ENCODE results near the gene RCAN2.
"Not testable (repeated sequence)": the region's sequence is repeated elsewhere in the genome, so short reads cannot be mapped to it uniquely, and the experiment has no call there.

Gene RCAN2

GRCh38 chr6:46393161-46393939, 97.9 kb downstream of the RCAN2 start:
- Histone ChIP-seq H3K4me1 (ENCODE audit: control insufficient read depth in 1 of 2, insufficient read depth in 1 of 2, low read depth in 1 of 2, low read length in 1 of 2) (no peaks in the 10 kb centered on the region), H3K36me3 (no peaks in the 10 kb centered on the region)
- no peak for TF ChIP-seq CTCF (IDR thresholded peaks at IDR 0.05)

GRCh38 chr6:46392294-46392693, 99.0 kb downstream of the RCAN2 start:
- Histone ChIP-seq H3K9me3 (no peaks in the 10 kb centered on the region), H3K4me1 (ENCODE audit: control insufficient read depth in 1 of 2, insufficient read depth in 1 of 2, low read depth in 1 of 2, low read length in 1 of 2) (no peaks in the 10 kb centered on the region), H3K27ac (no peak overlapping the region), H3K36me3 (no peaks in the 10 kb centered on the region), H3K4me3 (ENCODE audit: low read depth in 1 of 2, low read length in 1 of 2) (no peak overlapping the region), H3K27me3 (no peaks in the 10 kb centered on the region)
- no peak for TF ChIP-seq CTCF (IDR thresholded peaks at IDR 0.05)

More at GRCh38 chr6:46393161-46393939, 97.9 kb downstream of the RCAN2 start:
- H3K27me3 ChIP-seq: no peaks in the 10 kb centered on the region
- no peaks in the 10 kb centered on the region for H3K9me3 ChIP-seq
- no peak overlapping the region for H3K4me3 ChIP-seq (ENCODE audit: low read depth in 1 of 2, low read length in 1 of 2)
- H3K27ac ChIP-seq: no peak overlapping the region

- no peaks in the 10 kb centered on the region for H3K4me1 ChIP-seq (ENCODE audit: control insufficient read depth in 1 of 2, insufficient read depth in 1 of 2, low read depth in 1 of 2, low read length in 1 of 2)
- no peak for TF ChIP-seq CTCF (IDR thresholded peaks at IDR 0.05)
- no peaks in the 10 kb centered on the region for H3K27me3 ChIP-seq
- H3K4me3 ChIP-seq (ENCODE audit: low read depth in 1 of 2, low read length in 1 of 2): no peak overlapping the region
- no peak overlapping the region for H3K27ac ChIP-seq
- no peaks in the 10 kb centered on the region for H3K9me3 ChIP-seq
- H3K36me3 ChIP-seq: no peaks in the 10 kb centered on the region
Observed at GRCh38 chr6:46390153-46390876, 100.9 kb downstream of the RCAN2 start.

GRCh38 chr6:46387728-46388127, 103.5 kb downstream of the RCAN2 start:
- H3K4me3 ChIP-seq (ENCODE audit: low read depth in 1 of 2, low read length in 1 of 2); H3K9me3 ChIP-seq; H3K4me1 ChIP-seq (ENCODE audit: control insufficient read depth in 1 of 2, insufficient read depth in 1 of 2, low read depth in 1 of 2, low read length in 1 of 2); H3K27ac ChIP-seq; H3K36me3 ChIP-seq; H3K27me3 ChIP-seq: not testable (repeated sequence)

- no peak overlapping the region for H3K27ac ChIP-seq
- H3K36me3 ChIP-seq: no peaks in the 10 kb centered on the region
- H3K9me3 ChIP-seq: no peaks in the 10 kb centered on the region
- no peaks in the 10 kb centered on the region for H3K4me1 ChIP-seq (ENCODE audit: control insufficient read depth in 1 of 2, insufficient read depth in 1 of 2, low read depth in 1 of 2, low read length in 1 of 2)
- TF ChIP-seq CTCF (IDR thresholded peaks at IDR 0.05): no peak
- no peaks in the 10 kb centered on the region for H3K27me3 ChIP-seq
- no peak overlapping the region for H3K4me3 ChIP-seq (ENCODE audit: low read depth in 1 of 2, low read length in 1 of 2)
Observed at GRCh38 chr6:46381579-46381978, 109.7 kb downstream of the RCAN2 start.

- H3K36me3 ChIP-seq: no peaks in the 10 kb centered on the region
- H3K27ac ChIP-seq: no peak overlapping the region
- no peak for TF ChIP-seq CTCF (IDR thresholded peaks at IDR 0.05)
- no peaks in the 10 kb centered on the region for H3K4me1 ChIP-seq (ENCODE audit: control insufficient read depth in 1 of 2, insufficient read depth in 1 of 2, low read depth in 1 of 2, low read length in 1 of 2)
- no peak overlapping the region for H3K4me3 ChIP-seq (ENCODE audit: low read depth in 1 of 2, low read length in 1 of 2)
- no peaks in the 10 kb centered on the region for H3K27me3 ChIP-seq
- H3K9me3 ChIP-seq: no peaks in the 10 kb centered on the region
Observed at GRCh38 chr6:46381057-46381456, 110.2 kb downstream of the RCAN2 start.
